ENCODE results near the gene SP8.

The SP8 gene

GRCh38 chr7:20794676-20795075 lies 8.0 kb upstream of the SP8 start:
- no peak for DNase-seq (ENCODE audit: low spot score)

GRCh38 chr7:20793694-20794394 lies 7.2 kb upstream of the SP8 start:
- DNase-seq (ENCODE audit: low spot score): peak; percentile 56

- peak; percentile 69 for DNase-seq (ENCODE audit: low spot score)
Measured at GRCh38 chr7:20793248-20793647, 6.6 kb upstream of the SP8 start.

- no peak for DNase-seq (ENCODE audit: low spot score)
Measured at GRCh38 chr7:20791538-20792434, 5.1 kb upstream of the SP8 start.

- DNase-seq (ENCODE audit: low spot score): no peak
Measured at GRCh38 chr7:20790375-20790774, 3.7 kb upstream of the SP8 start.

- no peak for DNase-seq (ENCODE audit: low spot score)
Measured at GRCh38 chr7:20788420-20788990, 1.8 kb upstream of the SP8 start.

- no peak for DNase-seq (ENCODE audit: low spot score)
Measured at GRCh38 chr7:20787660-20788419, 1.2 kb upstream of the SP8 start.

- no peak for DNase-seq (ENCODE audit: low spot score)
Measured at GRCh38 chr7:20786421-20786778, 286 bp downstream of the SP8 start.

GRCh38 chr7:20786049-20786412 lies 655 bp downstream of the SP8 start:
- no peak for DNase-seq (ENCODE audit: low spot score)

GRCh38 chr7:20785157-20786048 lies 1.3 kb downstream of the SP8 start:
- DNase-seq (ENCODE audit: low spot score): peak; percentile 64

- peak; percentile 69 for DNase-seq (ENCODE audit: low spot score)
Measured at GRCh38 chr7:20784388-20785156, 2.1 kb downstream of the SP8 start.

- peak; percentile 68 for DNase-seq (ENCODE audit: low spot score)
Measured at GRCh38 chr7:20783700-20784387, 2.8 kb downstream of the SP8 start.

GRCh38 chr7:20783125-20783699 lies 3.5 kb downstream of the SP8 start:
- no peak for DNase-seq (ENCODE audit: low spot score)

- no peak for DNase-seq (ENCODE audit: low spot score)
Measured at GRCh38 chr7:20779041-20779440, 7.6 kb downstream of the SP8 start.

GRCh38 chr7:20778063-20778721 lies 8.5 kb downstream of the SP8 start:
- DNase-seq (ENCODE audit: low spot score): peak; percentile 92

- no peak for DNase-seq (ENCODE audit: low spot score)
Measured at GRCh38 chr7:20777377-20778062, 9.2 kb downstream of the SP8 start.

GRCh38 chr7:20776942-20777341 lies 9.7 kb downstream of the SP8 start:
- DNase-seq (ENCODE audit: low spot score): no peak

- peak; percentile 74 for DNase-seq (ENCODE audit: low spot score)
Measured at GRCh38 chr7:20776214-20776911, 10.3 kb downstream of the SP8 start.
